Parathyroid adenoma (tissue), 2 donors: ENCODE data around the gene PARVA.

ENCODE experiments used
- H2AFZ ChIP-seq: fragments of 300-600 bp; sonication (generic); one replicate; pipeline ENCODE4 v1.7.0; 2017; ENCODE audit warnings: antibody characterized with exemption, mild to moderate bottlenecking
- H3K27ac ChIP-seq: fragments of 300-600 bp; sonication (generic); one replicate; pipeline ENCODE4 v1.7.0; 2017
- H3K27me3 ChIP-seq: fragments of 300-600 bp; sonication (generic); one replicate; pipeline ENCODE4 v1.7.0; 2017; ENCODE audit warnings: low read length; ENCODE audit not compliant: control insufficient read depth, insufficient read depth
- H3K36me3 ChIP-seq: fragments of 300-600 bp; sonication (generic); one replicate; pipeline ENCODE4 v1.7.0; 2017; ENCODE audit warnings: low read length; ENCODE audit not compliant: control insufficient read depth, insufficient read depth
- H3K4me1 ChIP-seq: fragments of 300-600 bp; sonication (generic); one replicate; pipeline ENCODE4 v1.7.0; 2017; ENCODE audit warnings: control low read depth
- H3K4me2 ChIP-seq: fragments of 300-600 bp; sonication (generic); one replicate; pipeline ENCODE4 v1.7.0; 2017; ENCODE audit warnings: low read length
- H3K4me3 ChIP-seq: fragments of 300-600 bp; sonication (generic); one replicate; pipeline ENCODE4 v1.7.0; 2017; ENCODE audit warnings: low read depth, low read length
- H3K79me2 ChIP-seq: fragments of 300-600 bp; sonication (generic); one replicate; pipeline ENCODE4 v1.7.0; 2017; ENCODE audit warnings: control low read depth
- H3K9ac ChIP-seq: fragments of 300-600 bp; sonication (generic); one replicate; pipeline ENCODE4 v1.7.0; 2017; ENCODE audit warnings: mild to moderate bottlenecking
- H3K9me3 ChIP-seq: fragments of 300-600 bp; sonication (generic); one replicate; pipeline ENCODE4 v1.7.0; 2017; ENCODE audit warnings: low read length; ENCODE audit not compliant: control insufficient read depth
- CTCF ChIP-seq: fragments of 300-600 bp; sonication (generic); IDR thresholded peaks from one replicate; pipeline ENCODE4 v1.7.0; 2017; ENCODE audit warnings: antibody characterized with exemption, mild to moderate bottlenecking
- donor health status: primary hyperparathyroidism.

The PARVA gene

DNA sequence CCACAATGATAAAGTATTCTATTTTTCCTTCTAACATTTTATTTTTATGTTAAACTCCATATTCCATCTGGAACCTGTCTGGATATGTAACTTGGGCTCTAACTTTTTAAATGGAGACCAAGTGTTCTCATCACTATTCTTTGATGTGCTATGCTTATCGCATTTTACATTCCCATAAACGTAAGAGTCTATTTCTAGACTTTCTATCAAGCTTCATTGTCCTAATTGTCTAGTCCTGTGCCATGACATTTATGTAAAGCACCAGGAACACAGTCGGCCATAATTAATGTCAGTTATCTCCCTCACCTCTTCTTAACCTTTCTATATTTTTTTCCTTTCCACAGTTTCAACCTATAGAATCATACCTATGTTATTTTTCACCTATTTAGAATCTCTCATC is 183.0 kb downstream of the PARVA start:
- TF ChIP-seq CTCF, result no peak

DNA sequence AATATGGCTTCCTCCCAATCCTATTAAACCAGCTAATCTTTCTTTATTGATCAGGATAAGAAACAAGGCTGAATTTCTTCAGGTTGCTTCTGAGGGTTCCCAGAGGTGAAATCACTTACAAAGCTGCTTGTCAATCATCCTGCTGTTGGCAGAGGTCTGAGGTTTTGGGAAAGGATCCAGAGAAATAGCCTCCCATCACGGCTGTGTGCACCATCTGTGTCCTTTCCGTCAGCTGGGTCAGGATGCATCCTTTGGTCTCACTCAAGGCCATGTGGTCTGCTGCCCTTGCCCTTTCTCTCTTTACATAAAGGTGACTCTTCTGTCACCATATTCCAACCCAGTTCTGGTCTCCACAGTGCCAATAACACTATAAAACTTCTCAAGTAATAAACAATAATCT is 183.5 kb downstream of the PARVA start:
- no peak overlapping the region for H3K4me3 ChIP-seq
- no peak overlapping the region for H3K4me2 ChIP-seq
- H3K79me2 ChIP-seq, result no peaks in the 10 kb centered on the region
- H3K9me3 ChIP-seq, result no peaks in the 10 kb centered on the region
- no peak for TF ChIP-seq CTCF
- no peaks in the 10 kb centered on the region for H3K4me1 ChIP-seq
- H2AFZ ChIP-seq, result no peak overlapping the region
- H3K27me3 ChIP-seq, result no peaks in the 10 kb centered on the region
- no peak overlapping the region for H3K27ac ChIP-seq
- H3K9ac ChIP-seq, result no peak overlapping the region
- H3K36me3 ChIP-seq, result no peaks in the 10 kb centered on the region

More for the DNA sequence above, 183.0 kb downstream of the PARVA start:
- Histone ChIP-seq H3K4me2 (no peak overlapping the region), H3K4me3 (no peak overlapping the region), H3K79me2 (no peaks in the 10 kb centered on the region), H2AFZ (no peak overlapping the region), H3K27ac (no peak overlapping the region), H3K4me1 (no peaks in the 10 kb centered on the region), H3K9me3 (no peaks in the 10 kb centered on the region), H3K27me3 (no peaks in the 10 kb centered on the region), H3K9ac (no peak overlapping the region), H3K36me3 (no peaks in the 10 kb centered on the region)

- no peaks in the 10 kb centered on the region for H3K27me3 ChIP-seq
- H3K4me2 ChIP-seq, result no peak overlapping the region
- H3K4me1 ChIP-seq, result no peaks in the 10 kb centered on the region
- no peaks in the 10 kb centered on the region for H3K36me3 ChIP-seq
- H3K4me3 ChIP-seq, result no peak overlapping the region
- TF ChIP-seq CTCF, result no peak
- no peak overlapping the region for H3K27ac ChIP-seq
- no peak overlapping the region for H3K9ac ChIP-seq
- no peaks in the 10 kb centered on the region for H3K79me2 ChIP-seq
- no peaks in the 10 kb centered on the region for H3K9me3 ChIP-seq
- no peak overlapping the region for H2AFZ ChIP-seq
These were observed 186.6 kb downstream of the PARVA start for GRCh38 chr11:12564012-12564411.

DNA sequence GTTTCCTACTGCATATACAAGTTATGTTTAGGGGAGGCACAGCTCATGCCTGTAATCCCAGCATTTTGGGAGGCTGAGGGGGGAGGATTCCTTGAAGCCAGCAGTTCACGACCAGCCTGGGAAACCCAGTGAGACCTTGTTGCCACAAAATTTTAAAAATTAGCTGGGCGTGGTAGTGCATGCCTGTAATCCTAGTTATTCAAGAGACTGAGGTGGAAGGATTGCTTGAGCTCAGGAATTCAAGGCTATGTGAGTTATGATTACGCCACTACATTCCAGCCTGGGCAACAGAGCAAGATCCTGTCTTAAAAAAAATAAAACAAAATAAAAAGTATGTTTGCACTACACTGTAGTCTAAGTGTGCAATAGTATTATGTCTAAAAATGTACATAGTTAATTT is 188.0 kb downstream of the PARVA start:
- Histone ChIP-seq H3K4me2 (no peak overlapping the region), H3K27me3 (no peaks in the 10 kb centered on the region), H3K9ac (no peak overlapping the region), H3K27ac (no peak overlapping the region), H3K4me1 (no peaks in the 10 kb centered on the region), H3K9me3 (no peaks in the 10 kb centered on the region), H2AFZ (no peak overlapping the region), H3K36me3 (no peaks in the 10 kb centered on the region), H3K4me3 (no peak overlapping the region), H3K79me2 (no peaks in the 10 kb centered on the region)
- no peak for TF ChIP-seq CTCF

DNA sequence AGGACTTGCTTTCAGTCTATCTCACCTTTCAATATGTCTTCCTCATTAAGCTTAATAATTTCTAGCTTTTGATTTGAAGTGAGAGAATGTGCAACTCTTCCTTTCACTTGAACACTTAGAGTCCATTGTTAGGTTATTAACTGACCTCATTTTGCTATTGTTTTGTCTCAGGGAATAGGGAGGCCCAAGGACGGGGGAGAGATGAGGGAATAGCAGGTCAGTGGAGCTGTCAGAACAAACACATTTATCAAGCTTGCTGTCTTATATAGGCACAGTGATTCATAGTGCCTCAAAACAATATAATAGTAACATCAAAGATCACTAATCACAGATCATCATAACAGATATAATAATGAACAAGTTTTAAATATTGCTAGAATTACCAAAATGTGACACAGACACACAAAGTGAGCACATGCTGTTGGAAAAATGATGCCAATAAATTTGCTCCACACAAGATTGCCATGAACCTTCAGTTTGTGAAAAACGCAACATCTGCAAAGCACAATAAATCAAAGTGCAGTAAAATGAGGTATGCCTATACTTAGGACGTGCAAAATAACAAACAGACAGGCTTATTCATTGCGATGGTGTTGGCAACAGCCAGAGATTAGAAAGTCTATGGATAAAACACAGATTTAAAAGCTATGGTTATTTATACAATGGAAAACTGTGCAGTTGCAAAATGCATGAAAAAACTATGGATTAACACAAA is 190.5 kb downstream of the PARVA start:
- Histone ChIP-seq H3K9ac (no peak overlapping the region), H3K4me2 (no peak overlapping the region), H3K36me3 (no peaks in the 10 kb centered on the region), H2AFZ (no peak overlapping the region), H3K27ac (no peak overlapping the region), H3K79me2 (no peaks in the 10 kb centered on the region), H3K4me3 (no peak overlapping the region), H3K27me3 (no peaks in the 10 kb centered on the region), H3K4me1 (no peaks in the 10 kb centered on the region), H3K9me3 (no peaks in the 10 kb centered on the region)
- TF ChIP-seq CTCF, result no peak
